ACC112 (cell line): ENCODE measurements around the gene RNU5B-1.
A peak's percentile ranks its signal among the peaks of the same experiment; 100 is the strongest.

Source experiments
- H2AFZ ChIP-seq: fragments of 200-600 bp; sonication (generic); one replicate; pipeline ENCODE4 v1.6.0; 2017; ENCODE audit warnings: antibody characterized with exemption, low read length; ENCODE audit not compliant: unreplicated experiment
- H3K27ac ChIP-seq: fragments of 200-600 bp; sonication (generic); 2 replicates; pipeline ENCODE4 v1.5.1; 2014; ENCODE audit warnings: low read depth, mild to moderate bottlenecking, antibody characterized with exemption, low read length, moderate library complexity
- H3K27me3 ChIP-seq: fragments of 200-600 bp; sonication (generic); 2 replicates; pipeline ENCODE4 v1.6.1; 2014; ENCODE audit warnings: mild to moderate bottlenecking, antibody characterized with exemption, low read length, moderate library complexity, mixed read lengths; ENCODE audit not compliant: insufficient read depth
- H3K36me3 ChIP-seq: fragments of 200-600 bp; sonication (generic); 2 replicates; pipeline ENCODE4 v1.6.1; 2016; ENCODE audit warnings: mild to moderate bottlenecking, antibody characterized with exemption, low read length, moderate library complexity, mixed read lengths; ENCODE audit not compliant: insufficient read depth
- H3K4me1 ChIP-seq: fragments of 200-600 bp; sonication (generic); one replicate; pipeline ENCODE4 v1.6.1; 2016; ENCODE audit warnings: low read length, mixed read lengths; ENCODE audit not compliant: insufficient read depth, unreplicated experiment, control insufficient read depth
- H3K4me3 ChIP-seq: fragments of 200-600 bp; sonication (generic); 2 replicates; pipeline ENCODE4 v1.5.1; 2014; ENCODE audit warnings: mild to moderate bottlenecking, low read depth, low read length
- H3K79me2 ChIP-seq: fragments of 200-600 bp; sonication (generic); one replicate; pipeline ENCODE4 v1.6.0; 2016; ENCODE audit warnings: low read length; ENCODE audit not compliant: control insufficient read depth, unreplicated experiment, insufficient read depth

Gene RNU5B-1

DNA sequence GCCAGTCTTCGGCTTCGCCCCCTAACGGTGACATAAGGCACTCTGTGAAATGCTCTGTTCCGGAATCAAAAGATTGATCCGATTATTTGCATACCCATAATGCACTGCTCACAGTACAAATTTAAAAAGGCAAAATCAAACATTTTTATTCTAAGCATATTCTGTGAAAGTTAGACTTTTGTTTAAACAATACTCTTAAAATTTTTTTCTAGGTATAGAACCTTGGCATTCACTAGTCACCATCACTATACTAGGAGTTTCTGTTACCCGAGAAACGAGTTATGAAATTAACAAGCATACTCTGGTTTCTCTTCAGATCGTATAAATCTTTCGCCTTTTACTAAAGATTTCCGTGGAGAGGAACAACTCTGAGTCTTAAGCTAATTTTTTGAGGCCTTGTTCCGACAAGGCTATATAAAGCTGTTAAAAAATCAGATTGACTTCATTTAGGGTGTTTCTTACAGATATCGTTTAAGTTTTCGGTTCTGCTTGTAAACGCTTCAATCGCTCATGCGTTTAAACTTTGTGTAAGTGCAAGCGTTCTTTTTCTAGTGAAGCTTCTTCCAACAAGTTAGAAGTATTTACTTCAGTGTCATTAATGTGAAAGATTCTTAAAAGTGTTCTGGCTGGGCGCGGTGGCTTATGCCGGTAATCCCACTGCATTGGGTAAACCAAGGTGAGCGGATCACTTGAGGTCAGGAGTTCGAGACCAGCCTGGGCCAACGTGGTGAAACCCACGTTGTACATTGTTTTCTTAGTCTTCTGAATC lies at the start of gene RNU5B-1:
Gene RNU5B-1 (plus strand): TSS at position 297 of the 769 bp plus-strand sequence.
- no peaks in the 10 kb centered on the region for H3K79me2 ChIP-seq
- peak within 1 kb of the TSS; percentile 84 for H2AFZ ChIP-seq
- H3K4me3 ChIP-seq = peak within 1 kb of the TSS; percentile 75
- no peaks in the 10 kb centered on the region for H3K27me3 ChIP-seq
- no peaks in the 10 kb centered on the region for H3K4me1 ChIP-seq
- peak within 1 kb of the TSS; percentile 94 for H3K27ac ChIP-seq
- H3K36me3 ChIP-seq = no peaks in the 10 kb centered on the region

DNA sequence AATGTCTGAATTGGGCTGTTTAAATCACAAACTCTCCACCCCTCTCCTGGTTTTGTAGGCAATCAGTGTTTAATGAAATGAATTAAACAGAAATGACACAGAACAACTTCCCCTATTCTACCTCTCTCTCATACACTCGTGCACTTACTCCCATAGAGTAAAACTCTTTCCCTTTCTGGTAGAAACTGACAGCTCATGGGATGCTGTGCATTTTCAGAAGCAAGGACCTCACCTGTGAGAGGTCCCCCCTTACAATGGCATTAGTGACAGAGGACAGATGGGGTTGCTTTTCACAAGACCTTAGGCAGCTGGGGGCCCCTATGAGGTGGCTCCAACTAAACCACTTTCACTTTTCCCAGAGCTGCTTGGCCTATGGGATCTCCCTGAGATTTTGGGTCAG lies 49.7 kb upstream of the RNU5B-1 start:
- no peaks in the 10 kb centered on the region for H3K27me3 ChIP-seq
- peaks cover 5% of the 10 kb centered on the region for H3K4me1 ChIP-seq
- H3K36me3 ChIP-seq = no peaks in the 10 kb centered on the region

DNA sequence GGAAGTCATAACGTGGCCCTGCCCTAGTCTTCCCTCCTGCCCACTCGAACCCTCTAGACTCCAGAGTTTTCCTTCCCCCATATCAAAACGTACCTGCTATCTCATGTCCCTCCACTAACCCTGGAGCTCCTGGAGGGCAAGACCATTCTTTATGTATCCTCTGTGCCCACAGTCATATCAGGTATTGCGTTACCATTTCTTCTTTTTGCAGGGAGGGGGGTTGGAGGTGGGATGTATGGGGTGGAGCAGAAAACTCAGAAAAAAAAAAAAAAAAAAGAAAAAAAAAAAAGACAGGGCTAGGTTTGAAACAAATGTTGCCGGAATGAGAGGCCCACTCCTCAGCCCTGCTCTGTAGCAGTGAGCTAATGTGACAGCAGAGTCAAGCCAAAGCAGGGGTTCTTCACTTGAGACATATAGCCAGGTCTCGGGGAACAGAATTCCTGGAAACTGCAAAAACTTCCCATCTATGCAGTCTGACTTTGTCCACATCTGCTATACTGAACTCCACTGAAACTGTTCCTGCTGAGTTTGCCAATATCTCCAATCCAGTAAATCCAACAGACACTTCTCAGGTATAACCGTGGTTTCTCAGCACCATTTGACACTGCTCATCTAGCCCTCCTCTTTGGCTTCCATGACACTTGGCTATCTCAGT lies 48.9 kb upstream of the RNU5B-1 start:
- H3K4me1 ChIP-seq = peaks cover 5% of the 10 kb centered on the region
- no peaks in the 10 kb centered on the region for H3K36me3 ChIP-seq
- H3K27me3 ChIP-seq = no peaks in the 10 kb centered on the region
- no peak overlapping the region for H2AFZ ChIP-seq
- no peaks in the 10 kb centered on the region for H3K79me2 ChIP-seq
- no peak overlapping the region for H3K4me3 ChIP-seq
- no peak overlapping the region for H3K27ac ChIP-seq

More for the DNA sequence above, 49.7 kb upstream of the RNU5B-1 start:
- H3K4me3 ChIP-seq = no peak overlapping the region
- H3K79me2 ChIP-seq = no peaks in the 10 kb centered on the region
- no peak overlapping the region for H2AFZ ChIP-seq
- no peak overlapping the region for H3K27ac ChIP-seq

DNA sequence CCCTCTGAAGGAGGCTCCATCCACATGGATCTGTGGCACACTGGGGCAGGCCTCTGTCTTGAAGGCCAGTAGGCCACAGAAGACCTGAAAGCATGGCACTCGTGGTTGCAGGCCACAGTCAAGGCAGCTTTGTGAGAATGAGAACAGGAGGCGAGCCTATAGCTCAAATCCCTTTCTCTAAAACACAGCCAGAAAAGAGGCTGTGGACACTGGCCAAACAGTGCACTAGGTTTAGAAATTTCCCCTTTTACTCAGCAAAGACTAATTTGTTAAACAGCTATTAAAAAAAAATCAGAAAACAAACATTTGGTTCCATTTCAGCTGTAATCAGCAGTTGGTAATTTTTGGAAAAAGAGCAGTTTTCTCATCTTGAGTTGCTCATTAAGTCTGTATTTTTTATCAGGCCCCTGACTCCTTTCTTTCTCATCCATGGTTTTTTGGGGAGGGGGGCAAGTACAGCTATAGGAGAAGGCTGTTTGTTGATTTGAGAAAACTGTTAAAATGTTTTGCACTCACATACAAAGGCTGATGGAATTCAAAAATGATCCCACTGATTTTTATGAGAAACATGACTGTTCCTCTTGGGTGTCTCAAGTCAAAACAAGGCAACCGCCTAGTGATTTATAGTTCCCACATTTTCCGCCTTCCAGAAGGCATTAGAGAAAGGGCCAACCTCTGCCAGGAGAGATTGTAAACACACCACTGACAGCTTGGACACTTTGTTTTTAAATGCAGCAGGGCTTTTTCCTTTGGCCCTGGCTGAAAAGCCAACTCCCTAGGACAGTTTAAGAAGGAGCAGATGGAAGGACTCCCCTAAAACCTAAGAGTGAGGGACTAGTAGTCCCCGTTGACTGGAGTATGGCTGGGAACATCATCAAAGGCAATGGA lies 45.9 kb upstream of the RNU5B-1 start:
- H3K36me3 ChIP-seq = no peaks in the 10 kb centered on the region

GRCh38 chr15:65259367-65259797 lies 45.1 kb upstream of the RNU5B-1 start:
- Histone ChIP-seq H3K27ac (no peak overlapping the region), H3K4me3 (no peak overlapping the region), H3K27me3 (no peaks in the 10 kb centered on the region)

More for the DNA sequence above, 45.9 kb upstream of the RNU5B-1 start:
- Histone ChIP-seq H3K4me1 (peaks cover 5% of the 10 kb centered on the region), H3K27ac (no peak overlapping the region), H3K79me2 (no peaks in the 10 kb centered on the region), H2AFZ (no peak overlapping the region), H3K27me3 (no peaks in the 10 kb centered on the region), H3K4me3 (no peak overlapping the region)

DNA sequence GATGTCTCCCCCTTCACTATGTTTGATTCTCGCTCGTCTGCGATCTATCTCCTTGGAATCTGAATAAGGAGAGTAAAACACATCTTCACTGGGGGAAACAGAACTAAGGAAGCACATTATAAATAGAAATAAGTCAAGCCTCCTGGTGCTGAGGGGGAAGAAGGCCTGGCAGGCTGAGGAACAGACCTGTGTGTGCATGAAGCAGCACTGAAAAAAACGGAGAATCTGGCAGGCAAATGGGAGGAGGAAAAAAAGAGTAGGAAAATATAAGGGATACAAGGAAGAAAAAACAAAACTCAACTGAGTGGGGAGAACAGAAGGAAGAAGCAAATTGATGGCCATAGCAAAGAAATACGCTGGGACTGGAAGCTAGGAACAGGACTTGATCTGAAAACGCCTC lies 43.5 kb upstream of the RNU5B-1 start:
- Histone ChIP-seq H3K27me3 (no peaks in the 10 kb centered on the region), H3K27ac (no peak overlapping the region), H2AFZ (no peak overlapping the region), H3K36me3 (no peaks in the 10 kb centered on the region), H3K79me2 (no peaks in the 10 kb centered on the region), H3K4me3 (no peak overlapping the region), H3K4me1 (no peaks in the 10 kb centered on the region)

More at GRCh38 chr15:65259367-65259797, 45.1 kb upstream of the RNU5B-1 start:
- H3K4me1 ChIP-seq = peaks cover 5% of the 10 kb centered on the region
- H3K79me2 ChIP-seq = no peaks in the 10 kb centered on the region
- no peaks in the 10 kb centered on the region for H3K36me3 ChIP-seq
- H2AFZ ChIP-seq = no peak overlapping the region

GRCh38 chr15:65263313-65263712 lies 41.2 kb upstream of the RNU5B-1 start:
- Histone ChIP-seq H3K79me2 (no peaks in the 10 kb centered on the region), H2AFZ (no peak overlapping the region), H3K4me3 (no peak overlapping the region), H3K27ac (no peak overlapping the region), H3K36me3 (no peaks in the 10 kb centered on the region), H3K4me1 (no peaks in the 10 kb centered on the region), H3K27me3 (no peaks in the 10 kb centered on the region)

- no peaks in the 10 kb centered on the region for H3K4me1 ChIP-seq
- no peaks in the 10 kb centered on the region for H3K79me2 ChIP-seq
- no peaks in the 10 kb centered on the region for H3K27me3 ChIP-seq
- H3K36me3 ChIP-seq = no peaks in the 10 kb centered on the region
- no peak overlapping the region for H2AFZ ChIP-seq
- H3K27ac ChIP-seq = no peak overlapping the region
- H3K4me3 ChIP-seq = no peak overlapping the region
Observed at GRCh38 chr15:65264863-65265430, 39.5 kb upstream of the RNU5B-1 start.

DNA sequence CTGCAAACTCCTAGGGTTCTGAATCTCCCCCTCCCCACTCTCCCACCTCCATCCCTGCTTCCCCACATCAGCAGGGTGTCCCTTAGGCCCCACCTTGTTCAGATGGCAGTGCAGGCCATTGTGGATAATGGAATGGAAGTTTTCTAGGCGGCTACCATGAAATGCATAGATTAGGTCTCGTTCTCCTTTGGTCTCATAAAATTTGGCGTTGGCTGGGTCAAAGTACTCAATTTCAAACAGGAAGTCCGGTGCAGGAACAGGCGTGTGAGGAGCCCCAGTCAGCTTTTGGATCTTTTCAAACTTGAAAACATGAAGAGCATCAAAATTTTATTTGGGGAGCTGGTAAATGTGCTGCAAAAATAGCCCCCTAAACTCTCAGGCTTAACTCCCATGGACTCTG lies 38.0 kb upstream of the RNU5B-1 start:
- Histone ChIP-seq H3K4me1 (no peaks in the 10 kb centered on the region), H3K4me3 (no peak overlapping the region), H3K27me3 (no peaks in the 10 kb centered on the region), H2AFZ (no peak overlapping the region), H3K36me3 (no peaks in the 10 kb centered on the region), H3K79me2 (no peaks in the 10 kb centered on the region), H3K27ac (no peak overlapping the region)

- H3K79me2 ChIP-seq = no peaks in the 10 kb centered on the region
- no peaks in the 10 kb centered on the region for H3K27me3 ChIP-seq
- no peak overlapping the region for H3K4me3 ChIP-seq
- H3K4me1 ChIP-seq = no peaks in the 10 kb centered on the region
- H3K36me3 ChIP-seq = no peaks in the 10 kb centered on the region
- H3K27ac ChIP-seq = no peak overlapping the region
- H2AFZ ChIP-seq = no peak overlapping the region
Observed at GRCh38 chr15:65268411-65268810, 36.1 kb upstream of the RNU5B-1 start.
